HEK293 (cell line): ENCODE results near the gene GLRX2.

ENCODE experiments used
- KLF16 ChIP-seq: fragments of 450-650 bp; formaldehyde crosslinking; IDR thresholded peaks from 2 replicates; pipeline ENCODE4 v1.5.1; 2017; ENCODE audit warnings: missing biosample characterization, missing genetic modification characterization
- ZEB2 ChIP-seq: fragments of 450-650 bp; formaldehyde crosslinking; IDR thresholded peaks from 2 replicates; pipeline ENCODE4 v1.5.1; 2016; ENCODE audit warnings: missing biosample characterization, missing genetic modification characterization
- ZNF19 ChIP-seq: fragments of 450-650 bp; formaldehyde crosslinking; IDR thresholded peaks from 2 replicates; pipeline ENCODE4; 2016; ENCODE audit warnings: missing biosample characterization, missing genetic modification characterization, low read depth
- TF ChIP-seq, protein P1 (sequence below): fragments of 450-650 bp; formaldehyde crosslinking; IDR thresholded peaks from 2 replicates; pipeline ENCODE4 v1.5.1; 2016; ENCODE audit warnings: missing biosample characterization, missing genetic modification characterization
- TF ChIP-seq, protein P2 (sequence below): fragments of 450-650 bp; formaldehyde crosslinking; IDR thresholded peaks from 2 replicates; pipeline ENCODE4 v1.5.1; 2017; ENCODE audit warnings: missing biosample characterization, missing genetic modification characterization

GRCh38 chr1:193113258-193113991 is 8.2 kb upstream of the GLRX2 start:
- TF ChIP-seq, protein P1, sequence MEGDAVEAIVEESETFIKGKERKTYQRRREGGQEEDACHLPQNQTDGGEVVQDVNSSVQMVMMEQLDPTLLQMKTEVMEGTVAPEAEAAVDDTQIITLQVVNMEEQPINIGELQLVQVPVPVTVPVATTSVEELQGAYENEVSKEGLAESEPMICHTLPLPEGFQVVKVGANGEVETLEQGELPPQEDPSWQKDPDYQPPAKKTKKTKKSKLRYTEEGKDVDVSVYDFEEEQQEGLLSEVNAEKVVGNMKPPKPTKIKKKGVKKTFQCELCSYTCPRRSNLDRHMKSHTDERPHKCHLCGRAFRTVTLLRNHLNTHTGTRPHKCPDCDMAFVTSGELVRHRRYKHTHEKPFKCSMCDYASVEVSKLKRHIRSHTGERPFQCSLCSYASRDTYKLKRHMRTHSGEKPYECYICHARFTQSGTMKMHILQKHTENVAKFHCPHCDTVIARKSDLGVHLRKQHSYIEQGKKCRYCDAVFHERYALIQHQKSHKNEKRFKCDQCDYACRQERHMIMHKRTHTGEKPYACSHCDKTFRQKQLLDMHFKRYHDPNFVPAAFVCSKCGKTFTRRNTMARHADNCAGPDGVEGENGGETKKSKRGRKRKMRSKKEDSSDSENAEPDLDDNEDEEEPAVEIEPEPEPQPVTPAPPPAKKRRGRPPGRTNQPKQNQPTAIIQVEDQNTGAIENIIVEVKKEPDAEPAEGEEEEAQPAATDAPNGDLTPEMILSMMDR (tag by site-specific recombination) = no peak
- TF ChIP-seq, protein P2, sequence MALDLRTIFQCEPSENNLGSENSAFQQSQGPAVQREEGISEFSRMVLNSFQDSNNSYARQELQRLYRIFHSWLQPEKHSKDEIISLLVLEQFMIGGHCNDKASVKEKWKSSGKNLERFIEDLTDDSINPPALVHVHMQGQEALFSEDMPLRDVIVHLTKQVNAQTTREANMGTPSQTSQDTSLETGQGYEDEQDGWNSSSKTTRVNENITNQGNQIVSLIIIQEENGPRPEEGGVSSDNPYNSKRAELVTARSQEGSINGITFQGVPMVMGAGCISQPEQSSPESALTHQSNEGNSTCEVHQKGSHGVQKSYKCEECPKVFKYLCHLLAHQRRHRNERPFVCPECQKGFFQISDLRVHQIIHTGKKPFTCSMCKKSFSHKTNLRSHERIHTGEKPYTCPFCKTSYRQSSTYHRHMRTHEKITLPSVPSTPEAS (tag by site-specific recombination) = no peak
- no peak for TF ChIP-seq KLF16 (tag by site-specific recombination)
- TF ChIP-seq ZNF19 (tag by site-specific recombination) = no peak
- no peak for TF ChIP-seq ZEB2 (tag by site-specific recombination)
